ENCODE measurements around the gene NMUR2.

The NMUR2 gene, protein sequence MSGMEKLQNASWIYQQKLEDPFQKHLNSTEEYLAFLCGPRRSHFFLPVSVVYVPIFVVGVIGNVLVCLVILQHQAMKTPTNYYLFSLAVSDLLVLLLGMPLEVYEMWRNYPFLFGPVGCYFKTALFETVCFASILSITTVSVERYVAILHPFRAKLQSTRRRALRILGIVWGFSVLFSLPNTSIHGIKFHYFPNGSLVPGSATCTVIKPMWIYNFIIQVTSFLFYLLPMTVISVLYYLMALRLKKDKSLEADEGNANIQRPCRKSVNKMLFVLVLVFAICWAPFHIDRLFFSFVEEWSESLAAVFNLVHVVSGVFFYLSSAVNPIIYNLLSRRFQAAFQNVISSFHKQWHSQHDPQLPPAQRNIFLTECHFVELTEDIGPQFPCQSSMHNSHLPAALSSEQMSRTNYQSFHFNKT

DNA sequence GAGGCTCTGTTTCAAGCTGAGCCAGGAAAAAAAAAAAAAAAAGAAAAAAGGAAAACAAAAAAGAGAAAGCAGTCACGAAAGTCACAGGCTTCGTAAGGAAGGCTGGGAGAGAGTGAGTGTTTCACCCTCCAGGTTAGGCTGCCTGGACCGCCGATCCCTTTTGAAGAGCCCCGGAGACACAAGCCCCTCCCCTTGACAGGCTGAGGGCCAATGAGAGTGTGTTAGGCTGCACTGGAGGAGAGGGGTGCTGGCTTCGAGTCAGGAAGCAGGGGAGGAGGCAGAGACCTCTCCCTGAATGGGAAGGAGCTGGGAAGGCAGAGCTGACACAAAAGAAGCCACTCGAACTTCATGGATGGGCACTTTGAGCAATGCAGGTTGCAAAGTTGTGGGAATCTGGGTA lies at the start of gene NMUR2:
NMUR2 (minus strand) TSS at position 135 of the 400 bp plus-strand sequence. CDS start 166 bp downstream, outside the sequence.
- no peak for DNase-seq

DNA sequence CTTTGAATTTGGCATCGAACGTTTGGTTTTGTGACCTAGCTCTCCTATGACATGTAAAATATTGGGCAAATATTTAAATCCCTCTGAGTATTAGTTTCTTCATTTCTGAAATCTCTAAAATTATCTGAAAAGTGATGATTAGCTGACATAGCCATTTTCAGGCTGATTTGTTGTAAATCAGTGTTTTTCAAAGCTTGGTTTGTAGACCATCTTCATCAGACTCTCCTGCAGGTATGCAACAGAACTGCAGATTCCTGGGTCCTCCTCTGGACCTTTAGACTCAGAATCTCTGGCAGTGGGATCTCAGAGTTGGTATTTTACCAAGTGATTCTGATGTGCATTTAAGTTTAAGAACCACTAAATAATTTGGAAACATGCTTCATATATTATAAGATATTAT lies 38.9 kb upstream of the NMUR2 start:
- DNase-seq, result no peak

DNA sequence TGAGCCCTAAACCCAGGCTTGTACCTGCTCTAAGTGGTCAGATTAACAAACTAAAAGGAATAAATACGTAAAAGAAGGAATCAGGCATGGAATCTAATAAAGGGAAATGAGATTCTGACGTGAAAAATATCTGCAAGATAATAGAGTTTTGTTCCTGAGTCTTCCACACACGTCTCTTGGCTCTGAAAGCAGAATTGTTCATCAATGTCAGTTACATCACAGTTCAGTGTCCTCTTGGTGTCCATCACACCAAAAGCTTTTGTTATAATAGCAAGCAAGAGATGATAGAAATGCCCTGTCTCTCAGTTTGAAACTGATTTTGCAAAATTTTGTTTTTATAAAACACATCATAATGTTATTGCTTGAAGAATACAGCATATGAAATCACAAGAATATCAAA lies 34.7 kb upstream of the NMUR2 start:
- no peak for DNase-seq

DNA sequence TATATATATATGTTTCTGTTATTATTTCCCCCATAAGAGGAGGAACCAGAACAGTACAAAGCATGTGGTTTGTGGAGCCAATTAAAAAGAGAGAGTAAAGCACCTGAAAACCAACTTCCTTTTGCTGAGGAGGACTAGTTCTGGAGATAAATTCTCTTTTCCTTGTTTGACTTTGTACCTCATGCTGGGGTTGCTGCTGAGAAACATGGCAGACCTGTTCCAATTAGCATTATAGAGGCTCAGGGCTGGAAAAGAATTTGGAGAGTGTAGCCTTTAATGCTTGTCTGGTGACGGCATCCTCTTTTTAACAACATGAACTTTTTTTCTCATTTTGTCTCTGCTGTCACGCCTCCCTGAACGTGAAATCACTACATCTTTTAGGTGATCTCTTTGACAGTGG lies 32.8 kb upstream of the NMUR2 start:
- DNase-seq, result no peak

DNA sequence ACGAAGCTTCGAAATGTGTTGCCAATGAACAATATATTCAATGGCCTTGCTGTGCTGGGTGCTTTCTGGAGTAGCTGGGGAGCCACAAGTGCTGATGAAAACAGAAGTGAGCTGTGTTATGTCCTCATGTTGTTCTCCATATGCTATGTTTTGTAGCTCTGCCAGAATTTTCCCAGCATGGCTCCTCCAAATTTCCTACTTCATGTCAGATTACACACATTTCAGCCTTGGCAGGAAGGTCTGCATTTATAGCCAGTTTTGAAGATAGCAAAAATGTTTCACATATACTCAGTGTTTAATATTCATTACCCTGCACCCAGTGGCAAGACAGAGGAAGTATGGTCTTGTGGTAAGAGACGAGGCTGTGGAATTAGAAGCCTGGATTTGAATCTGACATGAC lies 22.6 kb upstream of the NMUR2 start:
- DNase-seq, result no peak

DNA sequence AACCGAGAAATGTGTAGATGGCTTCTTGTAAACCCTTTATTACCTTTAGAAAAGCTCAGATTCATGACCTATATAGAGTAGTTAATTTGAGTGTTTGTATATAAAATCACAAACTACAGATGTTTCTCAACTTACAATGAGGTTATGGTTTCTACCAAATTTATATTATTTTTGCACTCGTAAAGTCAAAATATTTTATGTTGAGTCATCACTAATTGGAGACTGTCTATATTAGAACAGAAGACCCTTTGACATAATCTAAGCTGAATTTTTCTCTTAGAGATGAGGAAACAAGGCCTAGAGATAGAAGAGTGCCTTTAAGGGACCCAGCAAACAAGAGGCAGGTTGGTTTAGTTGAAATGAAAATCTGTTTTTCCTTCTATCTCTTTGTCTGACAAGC lies 20.0 kb upstream of the NMUR2 start:
- DNase-seq, result no peak

DNA sequence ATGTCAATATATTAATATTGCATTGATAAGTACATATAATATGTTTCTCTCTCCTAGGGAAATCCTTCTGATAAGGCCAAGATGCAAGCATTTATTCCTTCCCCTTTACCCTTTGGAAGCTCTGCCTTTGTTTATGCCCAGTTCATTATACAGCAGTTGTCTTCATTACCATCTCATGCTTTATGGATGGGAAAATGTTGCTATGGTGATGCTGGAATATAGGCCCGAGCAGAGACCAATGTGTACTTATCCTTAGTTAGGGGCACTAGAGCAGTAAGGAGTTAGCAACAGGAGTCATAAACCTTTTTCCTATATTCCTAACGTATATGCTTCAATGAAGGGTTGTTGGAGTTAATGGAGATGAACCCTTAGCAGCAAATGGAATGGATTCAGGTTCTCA lies 19.4 kb upstream of the NMUR2 start:
- DNase-seq, result no peak

DNA sequence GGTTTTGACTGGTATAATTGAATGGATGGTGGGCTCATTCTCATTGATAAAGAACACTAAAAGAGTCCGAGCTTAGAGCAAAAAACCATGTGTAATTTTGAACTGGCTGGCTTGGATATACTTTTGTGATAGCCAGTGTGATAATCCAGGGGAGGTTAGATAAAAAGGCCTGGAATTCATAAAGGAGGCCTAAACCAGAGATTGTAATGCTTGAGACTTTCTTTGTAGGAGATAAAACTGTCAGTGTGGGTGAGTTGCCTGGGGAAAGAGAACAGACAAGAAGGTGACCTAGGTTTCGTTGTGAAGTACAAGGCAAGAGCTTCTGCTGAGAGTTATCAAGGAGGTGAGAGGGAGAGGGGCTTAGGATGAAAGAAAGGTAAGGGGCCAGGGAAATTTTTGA lies 17.0 kb upstream of the NMUR2 start:
- no peak for DNase-seq

DNA sequence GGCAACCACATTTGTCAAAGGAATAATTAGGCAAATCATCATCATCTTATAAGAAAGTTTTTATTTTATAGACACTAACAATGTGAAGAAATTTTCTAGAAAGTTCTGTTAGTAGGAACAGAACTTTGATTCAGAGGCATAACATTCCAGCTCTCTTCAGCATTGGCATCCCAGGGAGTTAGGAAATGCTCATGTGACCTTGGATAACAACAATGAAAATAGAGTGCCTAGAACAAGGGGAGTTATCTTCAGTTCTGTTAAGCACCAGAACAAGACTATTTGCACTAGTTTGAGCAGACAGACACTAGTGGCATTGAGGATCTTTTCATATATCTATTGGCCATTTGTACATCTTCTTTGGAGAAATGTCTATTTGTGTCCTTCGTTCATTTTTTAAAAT lies 7.0 kb upstream of the NMUR2 start:
- no peak for DNase-seq

DNA sequence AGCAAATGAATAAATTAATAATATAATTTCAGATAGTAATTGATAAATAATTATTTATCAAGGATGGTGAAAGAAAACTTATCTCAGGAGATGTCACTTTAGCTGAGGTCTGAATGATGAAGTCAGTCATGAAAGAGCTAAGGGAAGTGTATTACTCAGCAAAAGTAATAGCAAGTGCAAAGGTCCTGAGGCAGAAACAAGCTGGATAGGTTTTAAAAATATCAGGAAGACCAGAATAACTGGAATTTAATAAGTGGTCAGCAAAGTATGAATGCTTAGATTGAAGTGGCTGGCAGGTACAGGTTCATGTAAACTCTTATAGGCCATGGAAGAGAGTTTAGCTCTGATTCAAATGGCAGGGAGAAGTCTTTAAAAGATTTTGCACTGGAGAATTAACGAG lies 1.0 kb upstream of the NMUR2 start:
- DNase-seq, result no peak

DNA sequence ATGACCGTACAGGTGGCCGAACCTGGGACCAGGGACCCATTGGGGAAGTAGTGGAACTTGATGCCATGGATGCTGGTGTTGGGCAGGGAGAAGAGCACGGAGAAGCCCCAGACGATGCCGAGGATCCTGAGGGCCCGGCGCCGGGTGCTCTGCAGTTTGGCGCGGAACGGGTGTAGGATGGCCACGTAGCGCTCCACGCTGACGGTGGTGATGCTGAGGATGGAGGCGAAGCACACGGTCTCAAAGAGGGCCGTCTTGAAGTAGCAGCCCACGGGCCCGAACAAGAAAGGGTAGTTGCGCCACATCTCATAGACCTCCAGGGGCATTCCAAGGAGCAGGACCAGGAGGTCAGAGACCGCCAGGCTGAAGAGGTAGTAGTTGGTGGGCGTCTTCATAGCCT lies 585 bp downstream of the NMUR2 start:
- DNase-seq, result no peak

DNA sequence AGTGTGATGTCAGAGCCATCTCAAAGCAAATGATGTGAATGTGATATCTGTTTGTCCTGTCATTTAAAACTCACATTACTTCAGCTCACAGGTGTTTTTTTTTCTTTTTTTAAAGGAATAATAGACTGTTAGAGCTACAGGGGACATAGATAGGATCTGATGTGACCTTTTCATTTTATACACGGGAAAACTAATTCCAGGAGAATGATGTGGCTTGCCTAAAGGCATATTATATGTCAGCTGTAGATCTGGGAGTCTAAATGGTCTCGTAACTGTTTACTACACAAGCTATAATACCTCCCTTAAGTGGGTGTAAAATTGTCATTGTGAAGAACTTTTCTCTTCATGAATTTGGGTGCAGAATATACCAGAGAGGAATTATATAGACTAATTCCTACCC lies 2.0 kb downstream of the NMUR2 start:
- DNase-seq, result no peak

DNA sequence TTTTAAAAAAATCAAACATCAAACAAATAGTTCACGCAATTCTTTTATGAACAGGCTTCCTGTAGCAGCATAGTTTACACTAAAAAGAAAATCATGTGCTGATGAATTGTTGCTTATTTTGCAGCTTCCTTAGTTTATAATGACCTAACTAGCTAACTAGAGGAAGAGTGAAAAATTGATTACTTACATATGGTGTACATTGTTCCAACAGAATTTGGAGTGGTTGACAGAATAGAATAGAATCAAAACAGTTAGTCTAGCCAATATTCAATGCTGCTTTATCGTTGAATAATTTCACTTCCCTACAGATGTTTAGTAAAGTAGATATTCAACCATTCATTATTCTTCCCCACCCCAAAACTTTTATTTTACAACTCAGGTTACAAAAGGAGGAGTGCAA lies 4.2 kb downstream of the NMUR2 start:
- DNase-seq, result no peak

DNA sequence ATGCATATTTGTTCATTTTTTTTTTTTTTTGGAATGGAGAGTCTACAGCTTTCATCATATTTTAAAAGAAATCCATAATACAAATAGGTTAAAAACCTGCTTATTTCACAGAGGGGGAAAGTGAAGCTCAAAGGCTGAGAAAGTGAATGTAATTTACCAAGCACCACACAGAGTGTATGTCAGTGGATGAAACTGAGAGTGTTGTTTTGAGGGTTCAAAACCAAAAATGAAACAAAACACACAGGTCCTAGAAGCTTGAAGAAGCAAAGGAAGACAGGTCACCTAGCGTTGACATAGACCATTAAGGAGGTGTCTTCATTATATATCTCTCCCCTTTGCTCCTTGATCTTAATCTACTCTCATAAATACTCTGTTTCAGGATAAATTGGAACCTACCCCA lies 7.5 kb downstream of the NMUR2 start:
- no peak for DNase-seq

DNA sequence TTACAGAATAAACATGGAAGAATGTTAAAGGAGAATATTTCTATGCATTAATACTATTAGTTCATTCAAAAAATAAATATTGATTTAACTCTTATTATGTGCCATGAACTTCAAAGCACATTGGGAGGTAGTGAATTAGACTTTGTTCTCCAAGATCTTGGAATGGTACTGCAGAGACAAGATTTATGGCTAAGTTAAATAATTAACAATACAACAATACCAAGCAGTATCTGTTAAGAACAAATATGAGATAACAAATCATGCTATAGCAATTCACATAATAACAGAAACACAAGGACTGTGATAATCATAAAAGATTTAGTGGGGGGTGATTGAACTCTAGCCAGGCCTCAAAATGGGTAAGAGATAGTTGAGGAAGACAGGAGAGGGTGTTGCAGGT lies 11.6 kb downstream of the NMUR2 start:
- DNase-seq, result no peak

DNA sequence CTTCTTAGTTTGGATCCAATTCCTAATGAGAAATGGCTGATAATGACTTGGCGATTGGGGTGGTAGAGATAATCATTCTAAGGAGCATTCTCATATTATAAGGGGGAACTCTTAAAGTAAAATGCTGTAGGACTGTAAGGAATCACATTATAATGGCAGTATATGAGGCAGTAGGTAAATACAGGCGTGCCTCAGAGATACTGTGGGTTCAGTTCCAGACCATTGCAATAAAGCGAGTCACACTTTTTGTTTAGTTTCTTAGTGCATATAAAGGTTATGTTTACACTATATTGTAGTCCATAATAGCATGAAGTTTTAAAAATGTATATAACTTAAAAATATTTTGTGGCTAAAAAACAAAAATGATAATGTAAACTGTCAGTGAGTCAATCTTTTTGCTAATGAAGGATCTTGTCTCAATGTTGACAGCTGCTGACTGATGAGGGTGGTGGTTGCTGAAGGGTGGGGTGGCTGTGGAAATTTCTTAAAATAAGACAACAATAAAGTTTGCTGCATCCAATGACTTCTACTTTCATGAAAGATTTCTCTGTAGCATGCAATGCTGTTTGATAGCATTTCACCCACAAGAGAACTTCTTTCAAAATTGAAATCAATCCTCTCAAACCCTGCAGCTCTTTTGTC lies 15.8 kb downstream of the NMUR2 start:
- DNase-seq, result no peak

DNA sequence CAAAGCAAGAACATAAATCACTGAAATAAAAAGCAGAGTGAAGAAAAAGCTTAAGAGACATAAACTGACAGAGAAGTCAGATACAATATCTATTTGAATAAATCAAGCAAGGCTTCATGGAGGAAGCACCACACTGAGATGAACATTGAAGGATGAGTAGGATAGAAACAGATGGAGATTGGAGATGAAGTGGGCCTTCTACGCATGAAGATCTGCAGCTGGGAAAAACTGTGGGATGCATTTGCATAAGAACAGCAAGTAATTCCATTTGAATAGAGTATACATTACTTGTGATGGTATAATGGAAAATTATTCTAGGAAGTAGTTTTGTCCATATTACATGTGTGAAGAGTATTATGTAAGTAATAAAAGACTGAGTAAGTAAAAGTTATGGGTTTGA lies 16.5 kb downstream of the NMUR2 start:
- DNase-seq, result no peak

DNA sequence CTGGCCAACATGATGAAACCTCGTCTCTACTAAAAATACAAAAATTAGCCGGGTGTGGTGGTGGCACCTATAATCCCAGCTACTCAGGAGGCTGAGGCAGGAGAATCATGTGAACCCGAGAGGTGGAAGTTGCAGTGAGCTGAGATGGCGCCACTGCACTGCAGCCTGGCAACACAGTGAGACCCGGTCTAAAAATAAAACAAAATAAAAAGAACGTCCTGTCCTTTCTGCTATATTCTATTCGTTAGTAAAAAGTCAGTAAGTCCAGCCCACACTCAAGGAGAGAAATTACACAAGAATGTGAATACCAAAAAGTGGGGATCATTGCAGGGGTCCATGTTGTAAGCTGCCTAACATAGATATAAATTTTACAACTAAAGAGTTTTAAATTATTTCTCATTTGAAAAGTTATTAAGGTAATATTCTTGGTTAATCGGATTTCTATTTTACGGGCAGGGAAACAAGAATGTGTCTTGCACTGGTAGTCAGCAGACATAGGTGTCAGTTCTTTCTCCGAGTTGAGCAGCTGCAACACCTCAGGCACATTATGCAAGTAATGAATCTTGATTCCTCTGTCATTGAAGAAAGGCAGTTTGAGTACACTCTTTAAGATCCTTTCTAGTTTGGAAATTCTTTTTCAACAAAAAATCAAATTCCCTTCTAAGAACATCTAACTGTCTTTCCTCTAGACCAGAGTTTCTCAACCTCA lies 24.5 kb downstream of the NMUR2 start:
- no peak for DNase-seq

DNA sequence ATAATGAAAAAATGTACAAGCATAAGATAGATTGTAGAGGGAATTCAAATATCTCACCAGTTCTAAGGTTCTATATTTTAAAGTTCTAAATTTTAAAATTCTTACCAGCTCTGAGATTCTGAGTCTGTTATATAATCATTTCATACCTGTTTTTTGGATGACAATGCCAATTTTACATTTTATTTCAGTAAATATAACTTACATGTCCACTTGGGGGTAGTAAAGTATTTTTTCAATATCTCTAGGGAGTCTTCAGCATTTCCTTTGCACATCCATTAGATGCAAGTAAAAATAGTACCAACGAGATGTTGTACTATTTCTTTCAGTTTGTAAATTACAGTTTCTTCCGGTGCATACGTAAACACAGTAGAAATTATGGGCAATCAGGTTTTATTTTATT lies 25.7 kb downstream of the NMUR2 start:
- DNase-seq, result no peak

DNA sequence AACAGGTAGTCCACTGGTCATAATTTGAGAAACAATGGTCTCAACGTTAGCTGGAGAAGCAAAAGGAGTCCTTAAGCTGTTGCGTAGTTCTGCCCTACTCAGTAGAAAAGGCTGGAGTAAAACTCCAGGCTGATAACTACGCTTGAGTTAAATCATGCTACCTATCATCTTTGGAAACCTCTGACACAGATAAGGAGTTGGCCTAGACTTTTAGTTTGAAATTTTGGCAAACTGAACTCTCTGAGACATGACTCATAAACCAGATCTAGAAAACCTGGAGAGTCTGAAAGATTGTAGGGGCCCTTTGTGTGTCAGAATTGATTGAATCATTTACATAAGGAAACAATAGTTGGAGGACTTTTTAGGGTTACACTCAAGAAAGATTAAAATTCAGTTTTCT lies 26.3 kb downstream of the NMUR2 start:
- DNase-seq, result no peak

DNA sequence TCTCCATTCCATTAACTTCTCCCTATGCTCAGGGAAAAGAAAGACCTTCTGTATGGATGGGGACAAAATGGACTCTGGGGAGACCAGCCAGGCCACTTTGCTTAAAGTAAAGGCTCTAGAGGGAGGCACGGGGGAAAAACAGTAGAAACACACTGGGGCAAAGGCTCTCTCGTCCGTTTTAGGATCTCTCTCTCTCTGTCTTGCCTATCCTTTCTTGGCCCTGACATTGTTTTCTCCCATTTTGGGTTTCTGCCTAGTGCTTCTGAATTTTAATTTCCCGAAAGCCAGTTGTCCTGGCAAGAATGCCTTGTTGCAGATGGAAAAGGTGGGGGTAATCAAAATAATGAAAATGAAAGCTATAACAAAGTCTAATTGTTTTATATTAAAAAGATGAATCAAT lies 28.2 kb downstream of the NMUR2 start:
- DNase-seq, result no peak

DNA sequence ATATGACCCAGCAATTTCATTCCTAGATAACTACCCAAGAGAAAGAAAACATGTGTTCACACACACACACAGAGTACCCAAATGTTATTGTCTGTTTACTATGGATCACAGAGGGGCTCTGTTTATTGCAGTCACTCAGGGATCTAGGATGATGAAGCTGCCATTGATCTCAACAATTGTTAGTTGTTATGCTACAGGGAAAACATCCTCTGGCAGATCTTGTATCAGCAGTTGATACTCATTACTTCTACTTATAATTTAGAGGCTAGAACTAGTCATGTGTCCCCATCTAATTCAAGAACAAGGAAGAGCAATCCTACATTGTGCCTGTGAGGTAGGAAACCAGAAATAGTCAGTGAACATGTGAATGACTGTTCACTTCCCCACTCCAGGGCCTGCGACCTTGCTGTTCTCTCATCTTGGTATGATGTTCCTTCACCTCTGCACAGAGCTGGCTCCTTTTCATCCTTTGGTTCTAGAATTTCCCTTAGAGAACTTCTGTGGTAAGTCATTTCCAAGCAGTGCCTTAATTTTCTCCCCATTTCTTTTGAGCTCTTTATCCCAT lies 30.3 kb downstream of the NMUR2 start:
- no peak for DNase-seq

DNA sequence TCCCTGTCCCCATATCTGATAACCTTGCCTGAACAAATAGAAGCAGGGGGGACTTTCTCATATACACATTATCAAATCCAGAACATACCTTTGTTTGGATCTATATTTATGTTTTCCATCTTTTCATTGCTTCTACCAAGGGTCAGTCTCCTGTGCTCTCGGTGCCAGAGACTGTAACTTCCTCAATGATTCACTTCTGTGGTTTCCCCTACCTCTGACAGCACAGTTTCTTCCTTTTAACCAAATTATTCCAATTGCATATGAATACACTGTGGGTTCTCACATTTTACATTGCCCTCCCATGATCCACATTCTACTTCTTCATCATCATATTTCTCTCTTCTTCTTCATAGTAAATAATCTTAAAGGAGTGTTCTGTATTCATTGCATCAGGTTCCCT lies 32.2 kb downstream of the NMUR2 start:
- no peak for DNase-seq

DNA sequence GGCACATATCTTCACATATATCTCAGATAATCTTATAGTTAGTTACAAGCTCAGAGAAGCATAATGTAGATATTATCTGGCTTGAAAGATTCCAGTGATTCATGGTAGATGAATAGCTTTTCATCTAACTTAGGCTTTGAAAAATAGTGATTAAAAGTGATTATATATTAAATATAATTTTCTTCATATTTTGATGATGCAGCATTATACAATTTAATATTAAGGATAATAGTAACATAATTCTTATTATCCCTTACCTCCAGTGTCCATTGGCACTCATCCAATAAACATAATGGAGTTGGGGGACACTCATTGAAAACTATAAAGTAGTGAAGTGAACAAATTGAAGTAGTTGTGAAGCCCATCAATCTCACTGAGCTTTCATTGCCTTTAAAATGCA lies 35.8 kb downstream of the NMUR2 start:
- DNase-seq, result no peak

All from NCI-H1048 (cell line).